Fibroblast of gingiva (primary cell): ENCODE results near the gene TMTC1.

Source experiments
- DNase-seq: peaks from one replicate; pipeline ENCODE4 v3.0.0-alpha.2; 2011; ENCODE audit warnings: low read depth

Gene TMTC1

DNA sequence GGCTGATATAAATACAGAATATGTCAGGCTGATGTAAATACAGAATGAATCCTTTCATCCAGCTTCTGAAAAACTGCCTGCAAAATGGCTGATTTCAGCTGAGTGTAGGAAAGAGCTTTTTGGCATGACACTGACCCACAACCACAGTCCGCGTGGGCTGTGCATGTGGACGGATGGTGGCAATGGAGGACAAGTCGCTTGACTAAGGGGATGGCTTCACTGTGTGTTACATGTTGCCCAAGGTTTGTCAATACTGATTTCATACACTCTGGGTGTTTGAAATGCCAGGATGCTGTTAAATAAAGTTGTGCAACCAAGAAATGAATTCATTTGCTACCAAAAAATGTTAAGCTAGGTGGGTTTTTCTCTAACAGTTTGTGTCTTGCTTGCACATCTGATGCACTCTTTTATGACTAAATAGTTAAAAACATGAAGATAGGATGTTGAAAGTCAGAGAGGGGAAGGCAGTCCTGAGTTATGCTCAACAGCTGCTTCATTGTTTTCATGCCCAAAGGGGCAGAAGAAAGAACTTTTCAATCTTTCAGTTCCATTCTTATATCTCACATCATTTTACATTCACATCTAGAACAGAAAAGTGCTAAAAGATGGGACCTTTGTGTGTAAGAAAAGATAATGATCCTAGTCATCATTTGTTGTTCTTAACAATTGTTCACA lies 249.8 kb downstream of the TMTC1 start:
- DNase-seq, result no peak

DNA sequence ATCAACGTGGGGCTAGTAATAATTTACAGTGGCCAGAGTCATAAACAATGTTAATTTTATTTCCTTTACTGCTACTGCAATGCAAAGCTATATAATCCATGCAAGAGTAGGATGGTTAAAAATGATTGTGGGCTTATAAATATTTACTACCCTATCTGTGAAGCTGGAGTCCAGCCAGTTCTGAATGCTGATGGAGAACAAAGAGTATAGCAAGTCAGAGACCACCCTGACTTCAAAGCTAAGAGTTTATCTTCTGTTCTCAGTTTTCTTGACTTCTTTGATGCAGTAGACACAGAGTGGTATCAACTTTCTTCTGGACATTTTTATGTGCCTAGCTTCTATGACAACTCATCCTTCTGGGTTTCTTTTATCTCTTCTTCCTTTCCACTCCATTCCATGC lies 252.3 kb downstream of the TMTC1 start:
- no peak for DNase-seq

DNA sequence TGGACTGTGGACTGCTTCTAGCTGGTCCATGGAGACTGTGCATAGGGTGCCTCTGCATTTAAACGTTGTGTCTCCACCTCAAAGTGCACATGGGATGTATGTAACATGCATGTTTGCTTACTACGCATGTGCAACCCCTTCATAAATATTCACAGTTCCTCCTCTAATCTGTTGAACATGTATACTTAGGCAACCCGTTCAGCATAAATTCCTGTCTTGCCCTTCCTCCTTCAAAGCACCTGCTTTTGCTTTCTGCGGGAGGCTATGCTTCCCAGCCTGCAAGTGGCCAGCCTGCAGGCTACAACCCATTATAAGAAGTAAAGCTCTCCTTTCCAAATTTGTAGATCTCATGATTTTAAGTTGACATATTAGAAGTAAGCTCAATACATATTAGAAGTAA lies 253.3 kb downstream of the TMTC1 start:
- no peak for DNase-seq

DNA sequence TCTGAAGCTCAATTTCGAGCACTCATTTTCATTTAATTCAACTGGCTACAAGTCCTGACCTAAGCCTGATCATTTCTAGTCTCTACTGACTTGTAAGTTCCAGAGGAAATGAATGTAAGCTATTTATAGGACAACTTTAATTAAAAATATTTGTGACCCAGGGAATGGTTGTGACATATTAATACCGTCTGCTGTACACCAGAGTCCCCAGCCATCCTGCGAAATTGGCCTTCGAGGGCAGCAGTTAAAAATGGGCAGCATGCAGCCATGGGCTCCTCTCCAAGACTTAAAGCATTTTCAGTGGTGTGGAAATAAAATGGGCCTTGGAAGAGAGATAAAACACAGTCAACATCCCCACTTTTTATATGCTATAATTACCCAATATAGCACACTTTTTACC lies 255.6 kb downstream of the TMTC1 start:
- DNase-seq, result no peak

DNA sequence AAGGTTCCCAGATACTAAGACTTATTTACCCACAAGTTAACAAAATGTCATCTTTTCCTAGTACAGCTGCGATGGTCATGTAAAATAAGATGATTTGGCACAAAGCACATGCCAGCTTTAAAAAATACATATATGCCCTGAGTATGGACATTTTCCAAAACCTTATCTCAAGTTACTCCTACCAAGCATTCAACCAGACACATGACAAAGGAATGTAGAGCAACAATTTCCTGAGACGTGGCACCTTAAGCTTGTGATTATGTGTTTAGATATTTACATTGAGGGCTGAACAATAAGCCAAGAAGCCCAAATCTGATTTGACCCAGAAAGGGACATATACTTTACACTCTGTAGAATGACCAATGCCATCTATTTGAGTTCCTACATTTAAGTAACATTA lies 261.8 kb downstream of the TMTC1 start:
- DNase-seq, result peak; percentile 34

DNA sequence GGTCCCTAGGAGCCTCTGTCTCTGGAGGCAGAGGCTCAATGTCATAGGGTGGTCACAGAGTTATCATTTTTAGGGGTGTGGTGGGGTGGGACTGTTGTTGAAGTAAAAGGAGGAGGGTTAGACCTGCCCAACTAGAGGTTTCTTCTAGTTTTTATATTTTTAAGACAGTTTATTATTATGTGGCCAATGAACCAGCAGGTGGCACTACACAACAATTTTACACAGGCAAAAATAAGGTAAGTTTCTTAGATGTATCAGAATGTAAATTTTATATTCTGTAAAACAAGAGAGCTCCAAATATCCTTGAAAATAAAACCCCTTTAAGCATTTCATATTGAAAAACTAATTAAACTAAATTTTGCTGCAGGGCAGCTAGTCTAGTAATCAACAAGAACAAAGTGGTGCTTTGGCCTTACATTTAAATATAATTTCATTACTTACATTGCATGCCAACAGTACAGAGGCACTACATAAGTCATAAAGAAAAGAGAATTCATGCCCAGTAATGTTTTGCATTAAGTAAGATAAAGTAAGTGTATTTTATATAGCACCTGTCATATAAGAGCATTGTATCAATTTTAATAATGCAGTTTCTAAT lies 264.1 kb downstream of the TMTC1 start:
- DNase-seq, result peak; percentile 48

DNA sequence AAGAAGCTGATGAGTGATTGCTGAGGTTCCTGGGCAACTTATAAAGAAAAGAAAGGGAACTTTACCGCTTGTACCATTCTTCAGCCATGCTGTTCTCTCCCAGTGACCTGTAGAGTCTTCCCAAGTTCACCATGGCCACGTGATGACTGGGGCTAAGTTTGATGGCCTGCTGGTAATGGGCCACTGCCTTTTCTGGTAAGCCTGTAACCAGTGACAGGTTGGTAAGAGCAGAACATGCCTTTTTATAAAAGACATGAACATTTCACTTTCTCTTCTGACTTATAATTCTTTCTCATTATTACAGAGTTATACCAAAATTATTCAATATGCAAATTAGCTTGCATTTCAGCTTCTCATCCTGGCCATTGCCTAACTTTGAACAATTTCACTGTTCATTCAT lies 265.3 kb downstream of the TMTC1 start:
- DNase-seq, result no peak

DNA sequence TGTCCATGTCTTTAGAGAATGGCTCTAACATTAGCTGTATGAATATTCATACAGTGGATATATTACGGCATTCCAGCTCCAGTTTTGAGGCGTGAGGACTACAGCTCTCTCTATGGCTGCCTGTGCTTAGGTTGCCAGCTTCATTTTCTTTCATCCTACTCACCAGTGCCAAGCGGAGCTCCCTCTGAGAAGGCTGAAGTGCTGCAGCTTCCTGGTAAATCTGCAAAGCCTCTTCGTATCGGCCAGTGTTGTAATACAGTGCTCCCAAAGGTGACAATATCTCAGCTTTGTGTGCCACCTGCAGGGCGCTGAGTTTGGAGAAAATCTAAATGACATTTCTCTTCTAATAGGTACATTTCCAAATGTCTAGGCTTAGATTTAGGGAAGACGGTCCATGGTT lies 266.5 kb downstream of the TMTC1 start:
- no peak for DNase-seq

DNA sequence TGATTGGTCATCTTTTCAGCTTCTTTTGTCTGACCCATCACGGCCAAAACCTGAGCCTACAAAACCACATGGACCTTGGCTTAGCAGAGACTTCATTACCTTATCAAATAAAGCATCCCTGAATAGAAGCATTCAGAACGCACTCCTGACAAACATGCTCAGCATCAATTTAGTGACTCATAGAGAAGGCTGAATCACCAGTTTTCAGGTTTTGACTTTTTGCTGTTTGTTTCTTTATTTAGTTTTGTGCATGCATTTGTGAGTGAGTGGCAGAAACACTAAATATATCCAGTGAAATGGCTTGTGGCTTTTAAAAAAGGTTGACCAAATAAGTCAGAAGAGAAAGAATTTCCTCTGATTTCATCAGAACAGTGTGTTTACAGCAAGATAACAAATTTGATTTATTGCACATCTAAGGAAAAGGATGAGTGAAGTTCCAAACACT lies 267.3 kb downstream of the TMTC1 start:
- DNase-seq, result peak; percentile 57

DNA sequence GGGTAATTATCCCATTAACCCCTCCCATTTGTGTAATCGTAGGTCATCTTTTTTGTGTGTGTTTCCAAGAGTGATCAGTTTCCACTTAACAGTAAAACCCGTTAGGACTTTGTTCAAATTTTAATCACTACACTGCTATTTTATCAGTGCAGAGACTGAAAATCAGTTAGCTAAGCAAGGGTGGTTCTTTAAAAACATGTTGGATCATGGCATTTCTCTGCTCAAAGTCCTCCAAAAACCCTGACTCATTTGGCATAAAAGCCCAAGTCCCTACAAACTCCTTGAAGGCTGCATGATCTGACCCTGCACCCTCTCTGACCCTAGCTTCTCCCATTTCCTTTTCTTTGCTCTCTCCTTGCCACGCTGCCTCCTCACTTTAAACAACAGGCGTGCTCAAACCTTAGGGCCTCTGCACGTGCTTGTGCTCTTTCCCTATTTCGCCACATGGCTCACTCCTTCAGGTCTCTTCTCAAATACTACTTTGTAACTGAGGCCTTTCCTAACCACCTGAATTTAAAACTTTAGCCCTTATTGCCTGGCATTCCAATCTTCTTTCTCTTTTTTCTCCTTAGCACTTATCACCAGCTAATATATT lies 273.1 kb downstream of the TMTC1 start:
- no peak for DNase-seq

DNA sequence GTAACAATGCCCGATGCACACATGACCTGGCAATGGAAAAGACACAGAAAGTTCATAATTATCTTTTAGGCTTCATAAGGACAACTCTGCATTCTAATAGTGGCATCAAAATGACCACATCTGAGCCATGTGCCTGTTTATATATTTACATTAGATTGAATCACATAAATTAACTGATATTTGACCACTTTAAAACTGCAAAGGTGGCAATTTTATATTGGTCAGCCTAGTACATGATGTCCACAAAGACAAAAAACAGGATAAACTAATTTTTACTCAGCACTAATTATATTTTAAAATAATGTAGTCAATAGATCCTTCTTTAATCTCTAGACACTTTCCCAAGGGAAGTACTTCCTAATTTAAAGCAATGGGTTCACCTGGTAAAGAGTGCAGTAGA lies 274.2 kb downstream of the TMTC1 start:
- no peak for DNase-seq

DNA sequence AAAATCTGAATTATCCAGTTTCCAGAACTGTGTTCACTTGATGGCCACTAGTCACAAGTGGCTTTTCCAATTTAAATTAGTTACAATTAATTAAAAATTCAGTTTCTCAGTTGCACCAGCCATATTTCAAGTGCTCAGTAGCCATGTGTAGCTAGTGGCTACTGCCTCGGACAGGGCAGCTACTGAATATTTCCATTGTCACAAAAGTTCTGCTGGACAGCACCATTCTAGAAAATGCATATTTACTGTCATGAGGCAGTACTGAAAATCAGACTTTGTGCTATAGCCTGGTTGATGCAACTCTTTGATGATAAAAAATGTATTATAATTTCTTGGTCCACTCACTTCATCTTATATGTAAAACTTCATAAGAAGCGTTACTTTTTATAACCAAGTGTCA lies 274.8 kb downstream of the TMTC1 start:
- no peak for DNase-seq

DNA sequence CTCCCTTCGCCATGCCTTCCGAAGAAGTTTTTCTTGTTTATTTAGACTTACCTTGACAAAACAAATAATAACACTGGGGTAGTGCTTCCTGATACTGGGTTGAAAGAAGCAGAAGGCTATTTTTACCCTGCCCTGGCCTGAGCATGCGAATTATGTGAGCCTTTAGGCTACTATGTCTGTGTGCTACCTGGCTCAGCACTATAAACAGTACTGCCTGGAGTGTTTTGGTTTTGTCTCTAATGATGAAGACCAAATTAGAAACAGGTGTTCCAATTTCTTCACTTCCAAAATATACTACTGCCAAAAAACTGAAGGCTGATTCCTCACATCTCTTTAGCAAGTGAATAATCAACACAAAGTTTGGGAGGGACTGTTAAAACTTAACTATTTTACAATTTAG lies 278.6 kb downstream of the TMTC1 start:
- no peak for DNase-seq

DNA sequence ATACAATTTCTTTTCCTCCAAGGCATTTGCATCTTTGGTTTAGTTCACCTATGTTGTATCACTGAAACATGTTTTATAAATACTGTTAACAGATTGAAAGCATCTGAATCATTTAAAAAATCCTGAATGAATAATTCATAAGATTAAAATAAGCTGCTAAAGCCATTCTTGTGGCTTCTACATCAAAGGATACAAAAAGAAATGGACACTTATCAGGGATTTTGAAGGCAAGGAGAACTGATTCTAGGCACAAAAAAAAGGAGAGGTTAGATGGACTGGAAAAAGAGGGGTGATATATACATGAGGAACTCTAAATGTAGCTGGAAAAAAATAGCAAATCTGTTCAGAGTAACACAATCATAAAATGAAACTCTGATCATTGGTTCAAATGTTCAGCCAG lies 280.5 kb downstream of the TMTC1 start:
- no peak for DNase-seq

DNA sequence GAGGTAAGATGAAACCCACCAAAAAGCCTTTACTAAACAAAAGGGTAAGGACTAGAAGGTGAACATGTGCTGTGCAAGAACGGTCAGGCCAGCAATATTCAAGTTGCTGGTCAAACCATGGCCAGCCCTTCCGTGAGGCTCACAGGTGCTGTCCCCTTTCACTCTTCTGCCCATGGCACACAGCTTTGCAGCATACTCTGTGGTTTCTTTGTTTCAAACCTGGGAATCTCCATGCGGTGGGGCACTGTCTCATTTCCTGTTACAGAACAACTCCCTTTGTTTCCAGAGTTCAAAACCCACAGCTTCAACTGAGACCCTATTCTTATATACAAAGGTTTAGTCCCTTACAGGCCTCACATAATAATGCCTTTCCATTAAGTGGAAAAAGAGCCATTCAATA lies 284.5 kb downstream of the TMTC1 start:
- DNase-seq, result no peak

DNA sequence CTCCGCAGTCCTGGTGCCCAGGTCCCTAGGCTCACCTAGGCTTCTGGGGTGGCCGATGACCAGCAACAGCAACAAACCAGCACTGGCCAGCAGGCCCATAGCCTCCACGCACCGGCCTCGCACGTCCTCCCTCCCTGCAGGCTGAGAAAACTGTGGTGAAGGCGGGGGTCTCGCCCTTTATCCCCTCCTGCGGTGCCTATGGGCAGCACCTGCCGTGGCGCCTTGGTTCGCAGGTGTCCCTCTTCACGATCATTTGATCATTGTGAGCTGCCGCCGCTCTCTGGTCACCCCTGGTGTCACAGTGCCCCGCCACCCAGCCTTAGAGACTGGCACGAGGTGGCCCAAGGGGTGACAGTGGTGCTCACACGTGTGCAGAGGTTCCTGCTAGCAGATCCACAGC lies 286.2 kb downstream of the TMTC1 start, which contains the start of gene OVCH1:
OVCH1 (minus strand) TSS at position 99 of the 400 bp plus-strand sequence; CDS start at position 99, 0 bp downstream.
- DNase-seq, result no peak

DNA sequence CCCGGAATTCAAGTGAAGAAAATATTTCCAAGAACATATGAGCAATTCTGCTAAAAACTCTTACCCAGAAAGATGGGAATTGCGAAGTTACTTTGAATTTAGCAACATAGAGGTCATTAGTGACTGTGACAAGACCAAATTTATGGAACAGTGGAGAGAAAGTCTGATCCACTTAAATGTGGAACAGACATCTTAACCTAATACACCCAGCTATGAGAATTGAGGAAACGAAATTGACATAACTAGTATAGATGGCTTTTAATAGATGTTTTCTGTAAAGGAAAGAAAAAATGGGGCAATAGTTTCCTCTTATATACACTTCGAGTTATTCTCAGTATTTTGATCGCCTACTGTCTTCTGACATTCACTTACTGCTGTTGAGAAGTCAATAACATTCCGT lies 290.9 kb downstream of the TMTC1 start:
- no peak for DNase-seq

DNA sequence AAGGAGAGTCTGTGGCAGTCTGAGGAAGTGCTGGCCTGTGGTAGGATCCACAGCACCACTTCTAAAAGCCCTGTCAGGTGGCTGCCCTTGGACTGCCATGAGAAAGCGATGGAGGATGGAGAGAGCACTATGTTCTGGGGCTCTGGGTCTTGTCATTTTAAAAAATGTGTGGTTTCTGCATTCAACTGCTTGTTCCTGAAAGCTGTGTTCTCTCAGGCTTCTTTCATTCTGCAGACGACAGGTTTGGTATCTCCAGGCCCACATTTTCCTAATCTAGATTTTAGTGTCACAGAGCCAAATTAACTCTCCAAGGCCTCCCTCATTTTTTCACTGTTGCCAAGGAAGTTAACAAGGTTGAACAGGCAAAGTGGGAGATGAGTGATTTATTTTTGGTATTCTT lies 296.8 kb downstream of the TMTC1 start:
- no peak for DNase-seq

DNA sequence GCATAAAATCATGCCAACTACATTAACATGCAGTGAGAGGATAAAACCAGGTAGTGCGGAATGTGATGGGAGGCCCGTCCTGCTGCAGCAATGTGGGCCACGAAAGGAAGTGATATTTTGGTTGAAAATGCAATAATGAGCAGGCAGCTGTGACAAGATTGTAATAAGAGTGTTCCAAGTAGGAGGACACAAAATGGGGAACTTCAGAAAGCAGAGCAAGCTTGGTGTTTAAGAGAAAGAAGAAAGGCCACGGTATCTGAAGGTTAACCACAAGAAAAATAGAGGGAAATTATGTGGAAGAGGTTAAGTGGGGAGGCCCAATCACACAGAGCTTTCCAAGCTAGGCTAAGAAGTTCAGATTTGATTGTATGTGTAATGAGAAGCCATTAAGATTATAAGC lies 320.5 kb downstream of the TMTC1 start:
- no peak for DNase-seq

DNA sequence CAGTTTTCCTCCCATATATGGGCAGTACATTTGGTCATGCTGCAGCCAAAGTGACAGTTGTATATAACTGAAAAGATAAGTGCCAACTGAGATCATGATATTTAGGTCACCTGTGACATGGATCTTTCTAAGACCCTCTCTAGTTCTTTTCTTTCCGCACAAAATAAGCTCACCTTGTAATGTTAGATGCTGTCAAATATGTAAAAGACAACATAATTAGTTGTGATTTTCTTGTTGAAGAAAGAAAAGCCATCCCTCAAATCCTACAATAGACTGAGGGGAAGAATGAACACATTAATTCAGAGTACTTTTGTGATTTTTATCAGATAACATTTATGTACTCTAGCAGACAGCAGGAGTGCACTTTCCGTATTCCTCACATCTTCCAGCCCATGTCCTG lies 323.7 kb downstream of the TMTC1 start:
- no peak for DNase-seq

DNA sequence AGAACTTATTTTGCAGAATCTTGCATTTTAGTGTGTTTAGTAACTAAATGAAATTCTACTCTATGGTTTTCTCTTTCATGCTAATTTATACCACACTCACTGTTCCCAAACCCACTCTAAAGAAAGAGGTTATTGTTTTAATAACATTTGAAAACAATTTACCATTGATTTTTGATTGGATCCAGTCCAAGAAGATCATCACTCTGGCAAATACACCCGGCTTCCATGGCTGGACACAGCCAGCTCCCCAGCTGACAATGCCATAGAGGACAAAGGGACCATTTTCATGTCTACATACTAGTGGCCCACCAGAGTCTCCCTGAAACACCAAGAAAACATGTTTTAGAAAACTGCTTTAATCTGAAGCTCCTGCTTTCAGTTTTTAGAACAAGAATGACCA lies 328.7 kb downstream of the TMTC1 start:
- DNase-seq, result no peak

DNA sequence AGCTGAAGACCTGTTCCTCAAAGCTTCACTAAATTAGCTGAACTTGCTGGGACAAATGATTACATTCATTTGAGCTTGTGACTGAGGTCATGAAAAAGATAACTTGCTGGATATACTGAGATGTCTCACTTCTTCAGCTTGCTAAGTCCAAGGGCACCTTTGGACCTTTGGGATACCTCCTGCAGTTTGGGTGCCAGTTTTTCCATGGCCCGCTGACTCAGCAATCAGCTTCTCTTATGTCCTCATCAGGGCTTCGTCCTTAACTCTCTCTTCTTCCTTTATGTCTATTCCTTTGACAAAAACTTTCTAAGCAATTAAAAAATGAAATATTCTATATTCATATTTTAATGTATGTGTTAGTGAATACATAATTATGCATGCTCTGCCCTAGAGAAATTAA lies 331.9 kb downstream of the TMTC1 start:
- no peak for DNase-seq
